ENCODE results near the gene CDC42EP3. TPM values are rescaled to one million over a fixed set of nuclear protein-coding genes. Genes with fewer than 3 reads are reported as not detected.

CDC42EP3 gene
- total RNA-seq, 1 experiment from 2014 or later: 29.4 TPM

GRCh38 chr2:37630776-37631175 is 40.7 kb downstream of the CDC42EP3 start:
- BruUV-seq (replicated peaks): no TSS peak
- no peak overlapping the region for H3K4me3 Mint-ChIP-seq (ENCODE audit: low read depth, unreplicated experiment)
- H3K4me1 Mint-ChIP-seq (ENCODE audit: low read depth, unreplicated experiment): no peaks in the 10 kb centered on the region

GRCh38 chr2:37630301-37630700 is 41.1 kb downstream of the CDC42EP3 start:
- Mint-ChIP-seq H3K9me3 (ENCODE audit: low read depth, unreplicated experiment) (no peaks in the 10 kb centered on the region), H3K4me3 (ENCODE audit: low read depth, unreplicated experiment) (no peak overlapping the region), H3K27ac (ENCODE audit: unreplicated experiment) (no peak overlapping the region), H3K27me3 (ENCODE audit: unreplicated experiment) (no peaks in the 10 kb centered on the region), H3K36me3 (ENCODE audit: insufficient read depth, unreplicated experiment) (no peaks in the 10 kb centered on the region), H3K4me1 (ENCODE audit: low read depth, unreplicated experiment) (no peaks in the 10 kb centered on the region)
- TF ChIP-seq CTCF (IDR thresholded peaks at IDR 0.05; ENCODE audit: unreplicated experiment): no peak
- CTCF ChIA-PET: no interaction called here
- intact Hi-C loops (cut with micrococcal nuclease; ENCODE audit: unreplicated experiment): no loop called here
- BruUV-seq (replicated peaks): no TSS peak
- DNase-seq: no peak

More at GRCh38 chr2:37630776-37631175, 40.7 kb downstream of the CDC42EP3 start:
- no peak for DNase-seq
- no peaks in the 10 kb centered on the region for H3K9me3 Mint-ChIP-seq (ENCODE audit: low read depth, unreplicated experiment)
- intact Hi-C loops (cut with micrococcal nuclease; ENCODE audit: unreplicated experiment): no loop called here
- H3K36me3 Mint-ChIP-seq (ENCODE audit: insufficient read depth, unreplicated experiment): no peaks in the 10 kb centered on the region
- H3K27ac Mint-ChIP-seq (ENCODE audit: unreplicated experiment): no peak overlapping the region
- CTCF ChIA-PET: no interaction called here
- TF ChIP-seq CTCF (IDR thresholded peaks at IDR 0.05; ENCODE audit: unreplicated experiment): no peak
- no peaks in the 10 kb centered on the region for H3K27me3 Mint-ChIP-seq (ENCODE audit: unreplicated experiment)

GRCh38 chr2:37629529-37629928 is 41.9 kb downstream of the CDC42EP3 start:
- no peak overlapping the region for H3K4me3 Mint-ChIP-seq (ENCODE audit: low read depth, unreplicated experiment)
- H3K27ac Mint-ChIP-seq (ENCODE audit: unreplicated experiment): no peak overlapping the region
- TF ChIP-seq CTCF (IDR thresholded peaks at IDR 0.05; ENCODE audit: unreplicated experiment): no peak
- H3K9me3 Mint-ChIP-seq (ENCODE audit: low read depth, unreplicated experiment): no peaks in the 10 kb centered on the region
- no peaks in the 10 kb centered on the region for H3K27me3 Mint-ChIP-seq (ENCODE audit: unreplicated experiment)
- H3K4me1 Mint-ChIP-seq (ENCODE audit: low read depth, unreplicated experiment): no peaks in the 10 kb centered on the region
- H3K36me3 Mint-ChIP-seq (ENCODE audit: insufficient read depth, unreplicated experiment): no peaks in the 10 kb centered on the region
- BruUV-seq (replicated peaks): no TSS peak
- intact Hi-C loops (cut with micrococcal nuclease; ENCODE audit: unreplicated experiment): no loop called here
- CTCF ChIA-PET: no interaction called here
- DNase-seq: no peak

GRCh38 chr2:37627710-37628109 is 43.7 kb downstream of the CDC42EP3 start:
- DNase-seq: no peak
- intact Hi-C loops (cut with micrococcal nuclease; ENCODE audit: unreplicated experiment): no loop called here

More at GRCh38 chr2:37627710-37628109, 43.7 kb downstream of the CDC42EP3 start:
- no peaks in the 10 kb centered on the region for H3K36me3 Mint-ChIP-seq (ENCODE audit: insufficient read depth, unreplicated experiment)
- no peak overlapping the region for H3K27ac Mint-ChIP-seq (ENCODE audit: unreplicated experiment)
- no peak for TF ChIP-seq CTCF (IDR thresholded peaks at IDR 0.05; ENCODE audit: unreplicated experiment)
- H3K27me3 Mint-ChIP-seq (ENCODE audit: unreplicated experiment): no peaks in the 10 kb centered on the region
- no TSS peak for BruUV-seq (replicated peaks)
- peaks cover 11% of the 10 kb centered on the region for H3K4me1 Mint-ChIP-seq (ENCODE audit: low read depth, unreplicated experiment)
- H3K9me3 Mint-ChIP-seq (ENCODE audit: low read depth, unreplicated experiment): peaks cover 4% of the 10 kb centered on the region
- CTCF ChIA-PET: no interaction called here
- no peak overlapping the region for H3K4me3 Mint-ChIP-seq (ENCODE audit: low read depth, unreplicated experiment)

Data from Calu3 (cell line).